OCI-LY1 (cell line): ENCODE data around the gene TANC1.

Source experiments
- H2AFZ ChIP-seq: fragments of 200-600 bp; sonication (generic), shearing (Covaris generic); 2 replicates; pipeline ENCODE4 v1.6.0; 2014; ENCODE audit warnings: antibody characterized with exemption, mild to moderate bottlenecking, low read length
- H3F3A ChIP-seq: fragments of 200-600 bp; sonication (generic), shearing (Covaris generic); 2 replicates; pipeline ENCODE4 v1.6.0; 2014; ENCODE audit warnings: mild to moderate bottlenecking, antibody characterized with exemption, low read length, moderate library complexity; ENCODE audit not compliant: insufficient read depth
- H3K27ac ChIP-seq: fragments of 200-600 bp; sonication (generic); 2 replicates; pipeline ENCODE4 v1.5.1; 2014; ENCODE audit warnings: low read length, mixed run types, mild to moderate bottlenecking, low read depth; ENCODE audit not compliant: poor library complexity, severe bottlenecking
- H3K27me3 ChIP-seq: fragments of 200-600 bp; sonication (generic); 2 replicates; pipeline ENCODE4 v1.6.0; 2014; ENCODE audit warnings: antibody characterized with exemption, mild to moderate bottlenecking, low read length, moderate library complexity; ENCODE audit not compliant: insufficient read depth
- H3K36me3 ChIP-seq: fragments of 200-600 bp; sonication (generic); 2 replicates; pipeline ENCODE4 v1.6.1; 2014; ENCODE audit warnings: mild to moderate bottlenecking, antibody characterized with exemption, low read length, moderate library complexity, mixed read lengths; ENCODE audit not compliant: insufficient read depth
- H3K4me1 ChIP-seq: fragments of 200-600 bp; sonication (generic); 2 replicates; pipeline ENCODE4 v1.5.1; 2014; ENCODE audit warnings: mild to moderate bottlenecking, low read length, moderate library complexity; ENCODE audit not compliant: insufficient read depth, severe bottlenecking
- H3K4me2 ChIP-seq: fragments of 200-600 bp; sonication (generic), shearing (Covaris generic); 2 replicates; pipeline ENCODE4 v1.6.1; 2014; ENCODE audit warnings: low read length
- H3K4me3 ChIP-seq: fragments of 200-600 bp; sonication (generic); 2 replicates; pipeline ENCODE4 v1.5.1; 2014; ENCODE audit warnings: low read length, low read depth, mild to moderate bottlenecking, mixed read lengths; ENCODE audit not compliant: poor library complexity, severe bottlenecking
- H3K79me2 ChIP-seq: fragments of 200-600 bp; shearing (Covaris generic); 2 replicates; pipeline ENCODE4 v1.6.1; 2016; ENCODE audit warnings: mixed run types, low read length, mixed read lengths; ENCODE audit not compliant: insufficient read depth
- H3K9ac ChIP-seq: fragments of 200-600 bp; sonication (generic), shearing (Covaris generic); 2 replicates; pipeline ENCODE4 v1.6.1; 2014; ENCODE audit warnings: mild to moderate bottlenecking, low read length, mixed read lengths
- H3K9me2 ChIP-seq: fragments of 200-600 bp; sonication (generic), shearing (Covaris generic); 2 replicates; pipeline ENCODE4 v1.6.1; 2014; ENCODE audit warnings: low read depth, mild to moderate bottlenecking, low read length, mixed read lengths
- H3K9me3 ChIP-seq: fragments of 200-600 bp; shearing (Covaris generic); 2 replicates; pipeline ENCODE4 v1.6.1; 2014; ENCODE audit warnings: low read length, mixed read lengths
- H4K20me1 ChIP-seq: fragments of 200-600 bp; sonication (generic), shearing (Covaris generic); 2 replicates; pipeline ENCODE4 v1.6.0; 2016; ENCODE audit warnings: mild to moderate bottlenecking, low read length; ENCODE audit not compliant: insufficient read depth
- CTCF ChIP-seq: fragments of 200-600 bp; sonication (generic), shearing (Covaris generic); IDR thresholded peaks from 2 replicates; pipeline ENCODE4 v1.5.1; 2017; ENCODE audit warnings: mild to moderate bottlenecking, antibody characterized with exemption, low read length, moderate library complexity, mixed read lengths
- EZH2 ChIP-seq: fragments of 200-600 bp; sonication (generic), shearing (Covaris generic); IDR thresholded peaks from 2 replicates; pipeline ENCODE4 v1.8.0; 2017; ENCODE audit warnings: borderline replicate concordance, mixed run types, mild to moderate bottlenecking, antibody characterized with exemption, low read length, moderate library complexity, mixed read lengths

The TANC1 gene

GRCh38 chr2:159154366-159154765 lies 185.9 kb downstream of the TANC1 start:
- Histone ChIP-seq H3K36me3 (no peaks in the 10 kb centered on the region), H3K27me3 (no peaks in the 10 kb centered on the region; the same call in 1 of the 2 replicates), H2AFZ (no peak overlapping the region), H3F3A (no peaks in the 10 kb centered on the region), H3K9me3 (no peaks in the 10 kb centered on the region), H3K27ac (no peak overlapping the region), H3K9me2 (no peaks in the 10 kb centered on the region), H3K4me3 (no peak overlapping the region), H3K4me2 (no peak overlapping the region), H3K9ac (no peak overlapping the region), H3K4me1 (no peaks in the 10 kb centered on the region), H4K20me1 (no peaks in the 10 kb centered on the region), H3K79me2 (no peaks in the 10 kb centered on the region)
- TF ChIP-seq EZH2: no peak
- TF ChIP-seq CTCF: no peak

- Histone ChIP-seq H2AFZ (no peak overlapping the region), H3K27ac (no peak overlapping the region), H3K9ac (no peak overlapping the region), H3K4me1 (no peaks in the 10 kb centered on the region), H3F3A (no peaks in the 10 kb centered on the region), H3K27me3 (no peaks in the 10 kb centered on the region), H3K4me2 (no peak overlapping the region), H3K79me2 (no peaks in the 10 kb centered on the region), H4K20me1 (no peaks in the 10 kb centered on the region), H3K9me2 (no peaks in the 10 kb centered on the region), H3K9me3 (no peaks in the 10 kb centered on the region), H3K4me3 (no peak overlapping the region), H3K36me3 (no peaks in the 10 kb centered on the region)
- no peak for TF ChIP-seq CTCF
- no peak for TF ChIP-seq EZH2
These were observed 186.9 kb downstream of the TANC1 start for GRCh38 chr2:159155320-159155719.

GRCh38 chr2:159155791-159156190 lies 187.4 kb downstream of the TANC1 start:
- Histone ChIP-seq H3K4me2 (no peak overlapping the region), H3K9me3 (no peaks in the 10 kb centered on the region), H3K4me3 (no peak overlapping the region), H3F3A (no peaks in the 10 kb centered on the region), H2AFZ (no peak overlapping the region), H3K4me1 (no peaks in the 10 kb centered on the region), H3K79me2 (no peaks in the 10 kb centered on the region), H3K9me2 (no peaks in the 10 kb centered on the region), H3K27me3 (no peaks in the 10 kb centered on the region), H3K27ac (no peak overlapping the region), H3K36me3 (no peaks in the 10 kb centered on the region), H3K9ac (no peak overlapping the region), H4K20me1 (no peaks in the 10 kb centered on the region)
- TF ChIP-seq CTCF: no peak
- no peak for TF ChIP-seq EZH2
